SHP77 (cell line): ENCODE data around the gene CCT8.

Source experiments
- DNase-seq, 2 experiments: peaks; one replicate each; lab custom pipeline; 2025; lab: John Stamatoyannopoulos, UW

CCT8 gene

GRCh38 chr21:29077651-29078090 lies 4.2 kb upstream of the CCT8 start:
- DNase-seq = peak; percentile 47 to 69

GRCh38 chr21:29076731-29077640 lies 3.5 kb upstream of the CCT8 start:
- DNase-seq = peak; percentile 79 to 82

GRCh38 chr21:29075706-29076466 lies 2.4 kb upstream of the CCT8 start:
- peak; percentile 3 to 25 for DNase-seq

- no peak for DNase-seq
Observed at GRCh38 chr21:29074783-29075182, 1.3 kb upstream of the CCT8 start.

- no peak for DNase-seq
Observed at GRCh38 chr21:29074007-29074376, 544 bp upstream of the CCT8 start.

GRCh38 chr21:29072873-29073221 lies 601 bp downstream of the CCT8 start:
- DNase-seq = peak in 1 of 2 experiments; percentile 6

GRCh38 chr21:29064850-29065481 lies 8.5 kb downstream of the CCT8 start:
- DNase-seq = no peak

- DNase-seq = no peak
Observed at GRCh38 chr21:29056538-29057050, 16.9 kb downstream of the CCT8 start.

- no peak for DNase-seq
Observed at GRCh38 chr21:29056005-29056404, 17.4 kb downstream of the CCT8 start.

- no peak for DNase-seq
Observed at GRCh38 chr21:29055080-29055479, 18.4 kb downstream of the CCT8 start.

GRCh38 chr21:29053656-29054055 lies 19.8 kb downstream of the CCT8 start:
- DNase-seq = no peak

- DNase-seq = no peak
Observed at GRCh38 chr21:29053011-29053553, 20.4 kb downstream of the CCT8 start.

GRCh38 chr21:29052224-29052623 lies 21.2 kb downstream of the CCT8 start:
- DNase-seq = no peak

GRCh38 chr21:29034678-29035077 lies 38.8 kb downstream of the CCT8 start:
- no peak for DNase-seq

- DNase-seq = no peak
Observed at GRCh38 chr21:29033871-29034270, 39.6 kb downstream of the CCT8 start.

GRCh38 chr21:29033301-29033700 lies 40.1 kb downstream of the CCT8 start:
- no peak for DNase-seq

- DNase-seq = no peak
Observed at GRCh38 chr21:29030909-29031308, 42.5 kb downstream of the CCT8 start.

- DNase-seq = no peak
Observed at GRCh38 chr21:29029524-29029923, 43.9 kb downstream of the CCT8 start.

- DNase-seq = no peak
Observed at GRCh38 chr21:29025328-29025713, 48.1 kb downstream of the CCT8 start.

- DNase-seq = peak; percentile 92 to 93
Observed at GRCh38 chr21:29024474-29025327, 48.7 kb downstream of the CCT8 start, which contains the start of gene USP16. Gene USP16, plus strand, starts transcription at chr21:29024668. Its CDS starts 3,246 bp downstream, at chr21:29027914.

GRCh38 chr21:29022166-29022565 lies 51.3 kb downstream of the CCT8 start:
- DNase-seq = no peak
